Glomerular visceral epithelial cell (primary cell): Measurements from ENCODE around the gene CEBPG.

ENCODE experiments used
- DNase-seq: peaks from one replicate; pipeline ENCODE4 v3.0.0-alpha.2; 2016; ENCODE audit errors: extremely low spot score

The CEBPG gene

DNA sequence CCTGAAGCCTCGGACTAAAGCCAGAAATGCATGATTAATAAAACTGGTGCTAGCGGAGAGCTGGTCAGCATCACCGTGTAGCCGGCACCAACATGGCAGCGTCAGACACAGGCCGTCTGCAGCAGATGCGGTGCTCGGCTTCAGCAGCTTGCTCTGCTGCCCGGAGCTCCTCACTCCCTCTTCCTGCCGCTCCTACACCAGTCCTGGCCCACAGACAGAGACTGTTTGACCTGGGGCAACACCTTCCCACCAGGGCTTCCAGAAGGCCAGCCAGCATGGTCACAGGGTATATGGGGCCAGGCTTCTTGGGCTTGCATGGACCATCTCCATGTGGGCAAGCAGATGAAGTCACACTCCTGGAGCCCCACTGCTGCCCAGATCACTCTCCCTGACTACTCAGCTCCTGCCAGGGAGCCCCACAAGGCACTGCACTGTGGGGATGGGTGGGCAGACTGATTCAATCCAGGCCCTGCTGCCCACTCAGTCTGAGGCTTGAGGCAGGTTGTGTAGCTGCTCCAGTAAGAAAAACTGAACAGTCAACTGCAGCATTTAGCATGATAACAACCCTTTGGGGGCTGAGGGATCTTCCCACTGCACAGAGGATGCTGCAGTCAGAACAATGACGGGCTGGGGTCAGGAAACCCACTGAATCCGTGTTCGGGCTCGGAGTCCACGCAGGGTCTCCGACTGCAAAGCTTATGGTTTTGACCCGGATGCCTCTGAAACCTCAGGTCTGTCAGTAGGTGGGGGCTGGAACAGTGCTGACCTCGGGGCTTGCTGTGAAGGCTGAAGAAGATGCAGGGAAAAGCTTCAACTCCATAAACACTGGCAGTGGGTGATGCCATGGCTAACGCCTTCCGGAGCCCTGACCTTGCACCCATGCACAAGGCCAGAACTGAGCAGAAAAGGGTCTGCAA is 45.6 kb downstream of the CEBPG start:
- no peak for DNase-seq

DNA sequence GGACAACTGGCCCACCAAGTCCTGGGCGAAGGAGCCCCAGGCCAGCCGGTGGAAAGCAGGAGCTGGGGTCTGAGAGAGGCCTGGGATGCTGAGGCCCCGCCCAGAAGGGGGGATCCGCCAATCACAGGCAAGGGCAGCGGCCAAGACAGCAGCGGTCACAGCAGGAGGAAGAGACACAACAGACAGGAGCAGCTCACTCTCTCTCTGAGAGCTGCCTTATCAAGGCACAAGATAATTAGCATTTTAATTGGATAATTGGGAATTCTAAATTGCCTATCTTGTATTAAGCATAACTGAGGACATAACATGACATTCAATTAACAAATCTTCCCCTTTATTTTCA is 46.2 kb downstream of the CEBPG start:
- DNase-seq, result no peak

DNA sequence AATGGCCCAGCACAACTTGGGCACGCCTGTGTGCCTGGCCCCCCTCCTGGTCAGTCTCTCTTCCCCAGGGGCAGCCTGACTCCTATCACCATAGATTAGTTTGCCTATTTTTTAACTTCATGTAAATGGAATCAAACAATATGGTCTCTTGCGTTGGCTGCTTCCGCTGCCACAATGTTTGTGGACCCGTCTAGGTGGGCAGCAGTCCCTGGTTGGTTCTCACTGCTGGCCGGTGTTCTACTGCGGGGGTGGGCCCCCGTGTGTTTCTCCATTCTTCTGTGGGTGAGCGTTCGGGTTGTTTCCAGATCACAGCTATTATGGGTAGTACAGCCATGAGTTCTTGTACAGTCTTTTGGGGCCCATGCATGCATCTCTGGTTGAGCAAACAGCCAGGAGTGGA is 47.3 kb downstream of the CEBPG start:
- no peak for DNase-seq

DNA sequence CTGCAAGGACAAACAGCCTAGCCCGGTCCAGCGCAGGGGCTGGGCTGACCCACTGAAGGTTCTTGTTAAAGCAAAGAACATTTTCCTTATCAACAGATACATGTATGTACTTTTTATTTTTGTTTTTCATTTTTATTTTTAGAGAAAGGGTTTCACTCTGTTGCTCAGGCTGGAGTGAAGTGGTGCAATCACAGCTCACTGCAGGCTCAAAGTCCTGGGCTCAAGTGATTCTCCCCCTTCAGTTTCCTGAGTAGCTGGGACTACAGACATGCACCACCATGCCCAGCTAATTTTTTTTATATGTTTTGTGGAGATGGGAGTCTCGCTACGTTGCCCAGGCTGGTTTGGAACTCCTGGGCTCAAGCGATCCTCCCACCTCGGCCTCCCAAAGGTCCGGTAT is 47.9 kb downstream of the CEBPG start:
- DNase-seq, result no peak

DNA sequence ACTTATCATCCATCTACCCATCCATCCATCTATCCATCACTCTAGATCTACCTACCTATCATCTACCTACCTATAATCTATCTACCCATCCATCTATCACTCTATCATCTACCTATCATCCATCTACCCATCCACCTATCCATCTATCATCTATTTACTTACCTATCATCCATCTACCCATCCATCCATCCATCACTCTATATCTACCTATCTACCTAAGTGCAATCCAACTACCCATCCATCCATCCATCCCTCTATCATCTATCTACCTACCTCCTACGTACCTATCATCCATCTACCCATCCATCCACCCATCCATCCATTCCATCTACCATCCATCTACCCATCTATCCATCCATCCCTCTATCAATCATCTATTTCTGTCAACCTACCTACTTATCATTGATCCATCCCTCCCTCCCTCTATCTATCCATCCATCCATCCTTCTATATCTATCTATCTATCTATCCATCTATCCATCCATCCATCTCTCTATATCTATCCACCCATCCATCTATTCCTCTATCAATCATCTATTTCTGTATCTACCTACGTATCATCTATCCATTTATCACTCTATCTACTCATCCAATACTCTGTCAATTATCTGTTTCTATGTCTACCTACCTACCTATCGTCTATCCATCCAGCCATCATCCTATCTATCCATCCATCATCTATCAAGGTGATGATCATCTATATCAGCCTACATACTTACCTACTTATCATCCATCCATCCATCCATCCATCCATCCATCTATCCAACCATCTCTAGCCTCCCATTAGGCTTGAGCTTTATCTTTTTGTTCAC is 49.1 kb downstream of the CEBPG start:
- DNase-seq, result no peak

DNA sequence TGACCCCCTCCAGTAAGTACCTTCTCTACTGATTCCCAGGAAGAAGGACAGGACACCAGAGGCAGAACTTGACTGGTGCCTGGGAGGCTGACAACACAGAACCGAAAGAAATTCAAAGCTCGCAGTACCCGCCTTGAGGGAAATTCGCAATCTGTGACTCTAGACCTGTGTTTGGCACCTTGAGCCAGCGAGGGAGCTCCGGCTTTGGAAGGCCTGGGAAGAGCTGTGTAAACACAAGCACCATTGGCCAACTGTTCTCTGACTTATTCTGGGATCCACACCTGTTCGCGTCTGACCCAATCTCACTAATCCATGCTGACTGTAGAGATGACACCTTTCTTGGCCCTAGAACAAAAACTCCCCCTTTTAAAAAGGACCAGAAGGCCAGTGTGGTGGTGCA is 50.7 kb downstream of the CEBPG start:
- no peak for DNase-seq

DNA sequence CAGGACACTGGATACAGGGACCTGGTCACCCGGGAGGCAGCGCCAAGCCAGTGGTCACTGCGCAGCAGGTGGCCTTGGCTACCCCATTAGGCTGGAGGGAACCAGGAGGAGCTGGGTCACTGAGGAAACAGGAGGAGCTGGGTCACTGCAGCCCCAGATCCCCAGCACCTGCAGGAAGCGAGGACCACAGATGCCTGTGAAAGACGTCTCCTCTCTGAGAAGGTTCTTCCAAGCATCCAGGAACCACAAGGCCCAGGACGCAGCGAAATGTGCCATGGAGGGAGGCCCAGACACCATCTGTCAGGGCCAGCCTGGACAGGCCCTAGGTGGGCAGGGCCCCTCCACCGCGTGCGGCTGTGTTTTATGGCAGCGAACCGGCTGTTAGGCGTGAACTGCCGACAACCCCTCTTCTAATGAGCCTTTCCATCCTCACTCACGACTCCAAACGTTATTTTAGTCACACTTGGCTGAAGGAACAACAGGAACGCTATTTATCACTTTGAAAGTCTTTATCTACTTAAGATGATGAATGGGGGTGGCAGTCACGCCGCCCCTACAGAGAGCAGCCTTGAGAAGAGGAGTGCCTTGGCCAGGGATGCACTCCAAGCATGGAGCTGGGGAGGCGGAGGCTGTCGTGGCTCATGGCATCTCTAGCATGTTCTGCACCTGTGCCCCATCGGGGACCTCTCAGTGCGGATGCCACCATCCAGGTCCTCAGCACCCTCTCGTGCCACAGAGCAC is 53.3 kb downstream of the CEBPG start:
- no peak for DNase-seq

DNA sequence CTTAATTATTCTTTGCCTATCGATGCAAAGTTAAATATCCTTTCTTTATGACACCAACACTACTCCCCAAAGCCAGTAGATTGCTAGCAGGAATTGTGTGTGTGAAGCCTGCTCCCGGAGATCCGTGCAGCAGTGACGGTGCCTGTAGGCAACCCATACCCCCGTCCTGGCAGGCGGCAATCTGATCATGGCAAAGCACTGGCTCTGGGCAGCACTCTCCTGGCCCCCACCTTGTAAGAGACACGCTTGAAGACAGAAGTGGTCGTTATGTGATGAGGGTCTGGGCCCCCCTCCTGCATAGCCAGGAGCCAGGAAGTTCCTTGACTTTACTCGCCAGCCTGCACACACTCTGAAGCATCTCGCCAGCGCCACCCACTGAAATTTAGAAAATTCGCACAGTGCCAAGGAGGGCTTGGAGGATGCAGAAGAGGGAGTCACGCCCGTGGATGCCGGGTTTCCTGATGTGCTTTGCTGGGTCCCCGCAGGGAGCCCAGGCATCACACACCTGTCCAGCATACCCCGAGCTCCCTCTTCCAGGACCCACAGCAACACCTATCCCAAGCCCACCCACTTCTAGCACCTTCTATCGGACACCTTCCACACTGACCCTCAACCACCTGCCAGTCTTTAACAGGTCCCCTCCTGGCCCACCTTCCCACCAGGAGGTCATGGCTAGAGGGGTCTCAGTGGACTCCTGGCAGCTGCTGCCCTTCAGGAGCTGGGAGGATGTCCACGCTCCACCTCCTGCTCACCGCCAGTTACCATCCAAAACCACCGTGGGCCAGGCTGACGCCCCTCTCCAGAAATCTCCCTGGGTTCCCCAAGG is 54.5 kb downstream of the CEBPG start:
- no peak for DNase-seq

DNA sequence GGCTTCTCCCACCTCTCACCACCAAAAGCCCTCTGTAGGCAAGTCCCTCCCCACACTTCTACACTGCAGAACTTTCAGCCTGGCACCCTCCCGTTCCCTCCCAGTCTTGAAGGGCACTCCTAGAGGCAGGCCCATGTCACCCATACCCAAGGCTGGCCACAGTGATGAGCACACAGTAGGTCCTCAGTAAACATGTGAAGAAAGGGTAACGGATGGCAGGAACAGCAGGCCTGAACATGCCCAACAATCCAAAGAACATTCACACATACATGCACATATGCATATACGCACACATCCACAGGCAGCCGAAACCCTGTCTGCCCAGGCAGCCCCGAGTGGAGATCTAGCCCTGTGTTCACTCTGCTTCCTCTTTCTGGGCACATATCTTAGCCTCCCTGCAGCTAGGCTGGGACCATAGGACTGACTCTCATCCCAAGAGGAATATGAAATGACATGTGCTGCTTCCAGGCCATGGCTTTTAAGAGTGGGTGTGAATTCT is 55.2 kb downstream of the CEBPG start:
- no peak for DNase-seq

DNA sequence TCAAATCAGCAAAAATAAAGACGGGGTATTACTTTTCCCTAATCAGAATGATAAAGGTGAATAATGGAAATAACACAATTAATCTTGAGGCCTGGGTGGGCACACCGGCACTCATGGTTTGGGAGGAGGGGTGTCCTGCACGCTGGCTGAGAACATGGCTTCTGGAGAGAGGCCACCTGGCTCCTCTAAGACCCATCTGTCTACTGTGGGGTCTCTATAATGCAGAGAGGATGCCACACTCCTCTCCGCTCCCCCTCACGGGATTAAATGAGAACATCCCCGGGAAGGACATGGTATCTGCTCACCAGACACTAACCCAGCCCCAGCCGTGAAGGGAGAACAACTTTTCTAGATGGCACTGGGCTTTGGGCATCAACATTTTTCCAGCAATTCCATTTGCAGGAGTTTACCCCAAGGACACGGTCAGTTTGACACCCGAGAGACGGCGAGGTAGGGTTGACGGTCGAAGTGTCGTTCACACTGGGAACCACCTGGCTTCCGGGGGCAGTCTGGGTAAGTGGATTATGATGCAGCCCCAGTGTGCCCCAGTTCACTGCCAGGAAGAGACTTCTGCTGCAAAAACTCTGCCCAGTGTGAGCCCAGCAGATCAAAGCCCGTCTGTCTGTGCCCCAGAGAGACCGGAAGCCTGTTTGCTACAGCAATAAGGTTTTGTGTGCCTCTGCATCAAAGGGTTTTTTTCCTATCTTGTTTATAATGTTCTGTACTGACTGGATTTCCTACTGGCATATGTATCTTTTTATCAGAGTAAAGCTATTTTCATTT is 56.6 kb downstream of the CEBPG start:
- DNase-seq, result no peak

DNA sequence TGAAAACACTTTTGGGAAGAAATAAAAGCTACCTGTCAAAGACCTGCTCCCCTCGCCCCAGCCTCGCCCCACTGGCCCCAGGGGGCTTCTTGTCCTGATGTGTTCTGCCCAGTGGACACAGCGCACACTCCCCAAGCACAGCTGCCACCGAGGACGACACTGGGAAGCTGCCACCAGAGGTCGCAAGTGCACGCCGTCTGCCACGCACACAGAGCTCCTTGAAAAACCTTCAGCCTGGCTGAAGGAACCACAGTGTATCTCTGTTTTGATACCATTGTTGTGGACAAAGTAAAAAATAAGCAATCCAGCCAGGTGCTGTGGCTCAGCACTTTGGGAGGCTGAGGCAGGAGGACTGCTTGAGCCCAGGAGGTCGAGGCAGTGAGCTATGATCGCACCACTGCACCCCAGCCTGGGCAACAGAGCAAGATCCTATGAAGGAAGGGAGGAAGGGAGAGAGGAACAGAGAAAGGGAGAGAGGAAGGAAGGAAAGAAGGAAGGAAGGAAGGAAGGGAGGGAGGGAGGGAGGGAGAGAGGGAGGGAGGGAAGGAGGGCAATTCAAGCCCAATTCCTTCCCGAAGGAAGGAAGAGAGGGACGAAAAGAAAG is 57.3 kb downstream of the CEBPG start:
- DNase-seq, result peak; percentile 55

DNA sequence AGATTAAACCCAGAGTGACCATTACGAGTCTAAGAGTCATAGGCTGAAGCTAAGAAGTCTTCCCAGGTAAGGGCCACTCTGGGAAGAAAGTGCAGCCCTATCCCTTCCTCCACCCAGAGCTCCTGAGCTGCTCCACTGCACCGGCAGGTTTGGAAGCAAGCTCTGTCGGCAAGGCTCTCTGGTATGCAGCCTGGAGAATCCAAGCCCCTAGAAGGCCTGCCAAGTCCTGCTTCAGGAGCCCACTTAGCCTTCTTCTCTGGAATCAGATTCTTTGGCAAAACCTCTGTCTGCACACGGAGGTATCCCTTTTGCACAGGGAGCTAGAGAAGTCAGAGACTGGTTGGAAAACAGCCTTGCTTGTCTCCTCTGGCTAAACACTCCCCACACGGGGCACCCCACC is 58.5 kb downstream of the CEBPG start:
- DNase-seq, result no peak
